ENCODE measurements around the gene DPPA2.

Gene DPPA2

GRCh38 chr3:109338322-109338721 is 22.0 kb upstream of the DPPA2 start:
- no peak for TF ChIP-seq POLR2A (IDR thresholded peaks at IDR 0.05; ENCODE audit: low read depth, low read length)
- FAIRE-seq = no peak

GRCh38 chr3:109337393-109337792 is 21.1 kb upstream of the DPPA2 start, which contains the start of gene DPPA4:
Gene DPPA4 (minus strand): TSS chr3:109337546. CDS start chr3:109337517, 29 bp downstream.
- TF ChIP-seq POLR2A (IDR thresholded peaks at IDR 0.05; ENCODE audit: low read depth, low read length) = no peak
- no peak for DNase-seq (ENCODE audit: insufficient read length, low spot score)
- no peak for FAIRE-seq

More at GRCh38 chr3:109338322-109338721, 22.0 kb upstream of the DPPA2 start:
- DNase-seq (ENCODE audit: insufficient read length, low spot score) = no peak

GRCh38 chr3:109336291-109336861 is 20.1 kb upstream of the DPPA2 start:
- no peak for TF ChIP-seq POLR2A (IDR thresholded peaks at IDR 0.05; ENCODE audit: low read depth, low read length)
- FAIRE-seq (no peak), DNase-seq (ENCODE audit: insufficient read length, low spot score) (no peak)

- DNase-seq (ENCODE audit: insufficient read length, low spot score) (no peak), FAIRE-seq (no peak)
- TF ChIP-seq POLR2A (IDR thresholded peaks at IDR 0.05; ENCODE audit: low read depth, low read length) = no peak
Observed at GRCh38 chr3:109334572-109334971, 18.3 kb upstream of the DPPA2 start.

- no peak for FAIRE-seq
- no peak for TF ChIP-seq POLR2A (IDR thresholded peaks at IDR 0.05; ENCODE audit: low read depth, low read length)
- DNase-seq (ENCODE audit: insufficient read length, low spot score) = no peak
Observed at GRCh38 chr3:109331692-109332091, 15.4 kb upstream of the DPPA2 start.

GRCh38 chr3:109330405-109330804 is 14.1 kb upstream of the DPPA2 start:
- no peak for DNase-seq (ENCODE audit: insufficient read length, low spot score)
- TF ChIP-seq POLR2A (IDR thresholded peaks at IDR 0.05; ENCODE audit: low read depth, low read length) = no peak
- FAIRE-seq = no peak

- FAIRE-seq (no peak), DNase-seq (ENCODE audit: insufficient read length, low spot score) (no peak)
- no peak for TF ChIP-seq POLR2A (IDR thresholded peaks at IDR 0.05; ENCODE audit: low read depth, low read length)
Observed at GRCh38 chr3:109328202-109328601, 11.9 kb upstream of the DPPA2 start.

GRCh38 chr3:109325657-109326056 is 9.3 kb upstream of the DPPA2 start:
- no peak for TF ChIP-seq POLR2A (IDR thresholded peaks at IDR 0.05; ENCODE audit: low read depth, low read length)
- no peak for FAIRE-seq
- DNase-seq (ENCODE audit: insufficient read length, low spot score) = no peak

GRCh38 chr3:109325109-109325508 is 8.8 kb upstream of the DPPA2 start:
- TF ChIP-seq POLR2A (IDR thresholded peaks at IDR 0.05; ENCODE audit: low read depth, low read length) = no peak
- no peak for DNase-seq (ENCODE audit: insufficient read length, low spot score)
- FAIRE-seq = no peak

- no peak for DNase-seq (ENCODE audit: insufficient read length, low spot score)
- no peak for FAIRE-seq
- TF ChIP-seq POLR2A (IDR thresholded peaks at IDR 0.05; ENCODE audit: low read depth, low read length) = no peak
Observed at GRCh38 chr3:109313061-109313460, 3.3 kb downstream of the DPPA2 start.

- no peak for TF ChIP-seq POLR2A (IDR thresholded peaks at IDR 0.05; ENCODE audit: low read depth, low read length)
- FAIRE-seq (no peak), DNase-seq (ENCODE audit: insufficient read length, low spot score) (no peak)
Observed at GRCh38 chr3:109297496-109297895, 18.8 kb downstream of the DPPA2 start.

GRCh38 chr3:109284071-109284470 is 32.2 kb downstream of the DPPA2 start:
- no peak for FAIRE-seq
- TF ChIP-seq POLR2A (IDR thresholded peaks at IDR 0.05; ENCODE audit: low read depth, low read length) = no peak
- DNase-seq (ENCODE audit: insufficient read length, low spot score) = no peak

GRCh38 chr3:109278546-109278945 is 37.8 kb downstream of the DPPA2 start:
- no peak for TF ChIP-seq POLR2A (IDR thresholded peaks at IDR 0.05; ENCODE audit: low read depth, low read length)
- FAIRE-seq = no peak
- no peak for DNase-seq (ENCODE audit: insufficient read length, low spot score)

GRCh38 chr3:109278141-109278540 is 38.2 kb downstream of the DPPA2 start:
- no peak for TF ChIP-seq POLR2A (IDR thresholded peaks at IDR 0.05; ENCODE audit: low read depth, low read length)
- no peak for DNase-seq (ENCODE audit: insufficient read length, low spot score)
- no peak for FAIRE-seq

- FAIRE-seq (no peak), DNase-seq (ENCODE audit: insufficient read length, low spot score) (peak; percentile 14)
- no peak for TF ChIP-seq POLR2A (IDR thresholded peaks at IDR 0.05; ENCODE audit: low read depth, low read length)
Observed at GRCh38 chr3:109275702-109276293, 40.5 kb downstream of the DPPA2 start.
